DMS53 treated with DMSO at 0.1 percent for 48 hours (cell line): ENCODE results near the gene PACSIN2.

ENCODE experiments used
- DNase-seq: peaks from one replicate; lab custom pipeline; 2025; ENCODE audit not compliant: unreplicated experiment; lab: John Stamatoyannopoulos, UW

PACSIN2 gene

GRCh38 chr22:42866100-42866499, 148.8 kb downstream of the PACSIN2 start:
- DNase-seq = no peak

GRCh38 chr22:42865536-42865935, 149.4 kb downstream of the PACSIN2 start:
- DNase-seq = no peak

GRCh38 chr22:42863349-42863961, 151.5 kb downstream of the PACSIN2 start:
- DNase-seq = no peak

GRCh38 chr22:42862045-42862734, 152.8 kb downstream of the PACSIN2 start:
- DNase-seq = no peak

- no peak for DNase-seq
Observed at GRCh38 chr22:42860968-42861367, 154.0 kb downstream of the PACSIN2 start.

GRCh38 chr22:42857845-42858481, 157.0 kb downstream of the PACSIN2 start:
- DNase-seq = no peak

GRCh38 chr22:42856865-42857704, 157.9 kb downstream of the PACSIN2 start, which contains the start of gene ARFGAP3:
Gene ARFGAP3, minus strand, starts transcription at chr22:42857273. Its CDS starts 91 bp downstream, at chr22:42857182.
- peak; percentile 70 for DNase-seq

- DNase-seq = no peak
Observed at GRCh38 chr22:42856179-42856864, 158.6 kb downstream of the PACSIN2 start.

- no peak for DNase-seq
Observed at GRCh38 chr22:42855721-42856120, 159.2 kb downstream of the PACSIN2 start.

GRCh38 chr22:42855211-42855610, 159.7 kb downstream of the PACSIN2 start:
- DNase-seq = no peak

GRCh38 chr22:42848941-42849550, 165.9 kb downstream of the PACSIN2 start:
- DNase-seq = no peak

- no peak for DNase-seq
Observed at GRCh38 chr22:42847110-42847509, 167.8 kb downstream of the PACSIN2 start.

GRCh38 chr22:42844756-42845155, 170.2 kb downstream of the PACSIN2 start:
- no peak for DNase-seq

GRCh38 chr22:42842658-42843370, 172.1 kb downstream of the PACSIN2 start:
- no peak for DNase-seq

GRCh38 chr22:42841444-42841843, 173.5 kb downstream of the PACSIN2 start:
- DNase-seq = no peak

GRCh38 chr22:42837556-42837955, 177.4 kb downstream of the PACSIN2 start:
- DNase-seq = no peak

GRCh38 chr22:42836026-42836425, 178.9 kb downstream of the PACSIN2 start:
- no peak for DNase-seq

- no peak for DNase-seq
Observed at GRCh38 chr22:42834177-42834949, 180.6 kb downstream of the PACSIN2 start.

GRCh38 chr22:42833104-42833503, 181.8 kb downstream of the PACSIN2 start:
- no peak for DNase-seq
